Erythroblast (primary cell): ENCODE data around the gene ATG7.

Experiments
- GATA1 ChIP-seq: IDR thresholded peaks from 2 replicates; pipeline ENCODE4 v1.6.1; 2011; ENCODE audit warnings: low read depth, mild to moderate bottlenecking, control low read depth, low read length, moderate library complexity
- POLR2A ChIP-seq: IDR thresholded peaks from 2 replicates; pipeline ENCODE4 v1.6.1; 2011; ENCODE audit warnings: mild to moderate bottlenecking, low read length

DNA sequence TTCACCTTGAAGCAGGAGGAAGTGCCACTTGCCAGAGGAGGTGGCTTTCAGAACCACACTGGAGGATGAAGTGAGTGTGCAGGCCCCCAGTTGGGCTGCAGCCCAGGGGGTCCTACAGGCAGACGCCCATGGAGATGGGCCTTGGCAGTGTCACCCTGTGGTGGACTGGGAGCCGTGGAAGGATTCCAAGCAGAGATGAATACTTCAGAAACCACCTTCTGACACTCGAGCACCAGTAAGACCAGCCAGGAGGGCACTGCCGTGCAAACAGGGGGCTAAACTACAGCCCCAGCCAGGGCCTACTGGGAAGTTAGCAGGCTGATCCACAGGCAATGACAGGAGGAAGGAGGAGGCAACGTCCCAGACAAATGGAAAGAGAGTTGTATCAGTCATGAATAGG lies 316.1 kb downstream of the ATG7 start:
- TF ChIP-seq POLR2A (no peak), GATA1 (no peak)
